Stimulated activated naive CD8-positive, alpha-beta T cell treated with anti-CD3 and anti-CD28 coated beads, Interleukin-15, amount 100 ng/mL, for 72 hours (primary cell): ENCODE results near the gene AMELX.

ENCODE experiments used
- ATAC-seq: fragments of 150-1000 bp; cut with Tn5 transposase; 2 replicates; pipeline ENCODE4 v1.10.0; 2021; ENCODE audit warnings: mild to moderate bottlenecking, moderate library complexity
- DNase-seq, 2 donors: peaks; one replicate each; pipeline ENCODE4 v3.0.0; 2021 to 2022
- H3K27ac Mint-ChIP-seq, 2 donors: one replicate each; pipeline ENCODE4 v1.8.0; 2022; ENCODE audit warnings: mild to moderate bottlenecking in 2 of 2, mixed read lengths in 2 of 2, moderate library complexity in 2 of 2
- H3K27me3 Mint-ChIP-seq: one replicate; pipeline ENCODE4 v1.8.0; 2022; ENCODE audit warnings: mixed read lengths
- H3K4me1 Mint-ChIP-seq: one replicate; pipeline ENCODE4 v1.8.0; 2022; ENCODE audit warnings: mild to moderate bottlenecking, mixed read lengths
- H3K4me3 Mint-ChIP-seq, 2 donors: one replicate each; pipeline ENCODE4 v1.8.0; 2022; ENCODE audit warnings: mild to moderate bottlenecking in 2 of 2, mixed read lengths in 2 of 2, moderate library complexity in 1 of 2
- H3K9me3 Mint-ChIP-seq, 2 donors: one replicate each; pipeline ENCODE4 v1.8.0; 2022; ENCODE audit warnings: mixed read lengths in 2 of 2

The AMELX gene

GRCh38 chrX:11285651-11286050, 7.6 kb upstream of the AMELX start:
- ATAC-seq: no peak
- H3K9me3 Mint-ChIP-seq: no peaks in the 10 kb centered on the region
- no peak overlapping the region for H3K4me3 Mint-ChIP-seq
- no peak for DNase-seq
- H3K4me1 Mint-ChIP-seq: no peaks in the 10 kb centered on the region
- no peak overlapping the region for H3K27ac Mint-ChIP-seq
- H3K27me3 Mint-ChIP-seq: no peaks in the 10 kb centered on the region

- no peak for DNase-seq
- no peaks in the 10 kb centered on the region for H3K9me3 Mint-ChIP-seq
These were observed 5.7 kb upstream of the AMELX start for GRCh38 chrX:11287505-11287904.

GRCh38 chrX:11290416-11291102, 2.7 kb upstream of the AMELX start:
- no peak overlapping the region for H3K27ac Mint-ChIP-seq

More at GRCh38 chrX:11287505-11287904, 5.7 kb upstream of the AMELX start:
- H3K27ac Mint-ChIP-seq: no peak overlapping the region
- H3K4me1 Mint-ChIP-seq: no peaks in the 10 kb centered on the region
- H3K27me3 Mint-ChIP-seq: no peaks in the 10 kb centered on the region
- H3K4me3 Mint-ChIP-seq: no peak overlapping the region
- ATAC-seq: no peak

GRCh38 chrX:11296051-11296450, 2.8 kb downstream of the AMELX start:
- Mint-ChIP-seq H3K27ac (no peak overlapping the region), H3K27me3 (no peaks in the 10 kb centered on the region), H3K9me3 (no peaks in the 10 kb centered on the region), H3K4me3 (no peak overlapping the region), H3K4me1 (no peaks in the 10 kb centered on the region)
- DNase-seq (no peak), ATAC-seq (no peak)

More at GRCh38 chrX:11290416-11291102, 2.7 kb upstream of the AMELX start:
- Mint-ChIP-seq H3K9me3 (no peaks in the 10 kb centered on the region), H3K27me3 (no peaks in the 10 kb centered on the region), H3K4me3 (no peak overlapping the region), H3K4me1 (no peaks in the 10 kb centered on the region)
- DNase-seq: no peak
- ATAC-seq: no peak

GRCh38 chrX:11298600-11298999, 5.4 kb downstream of the AMELX start:
- DNase-seq: no peak
- no peak overlapping the region for H3K27ac Mint-ChIP-seq
- H3K4me1 Mint-ChIP-seq: no peaks in the 10 kb centered on the region
- no peaks in the 10 kb centered on the region for H3K9me3 Mint-ChIP-seq
- no peak overlapping the region for H3K4me3 Mint-ChIP-seq
- no peak for ATAC-seq
- H3K27me3 Mint-ChIP-seq: no peaks in the 10 kb centered on the region

- Mint-ChIP-seq H3K4me1 (no peaks in the 10 kb centered on the region), H3K4me3 (no peak overlapping the region), H3K9me3 (no peaks in the 10 kb centered on the region), H3K27ac (no peak overlapping the region), H3K27me3 (no peaks in the 10 kb centered on the region)
- no peak for DNase-seq
- ATAC-seq: no peak
These were observed 11.6 kb downstream of the AMELX start for GRCh38 chrX:11304829-11305228.

GRCh38 chrX:11305641-11306040, 12.4 kb downstream of the AMELX start:
- Mint-ChIP-seq H3K4me3 (no peak overlapping the region), H3K4me1 (no peaks in the 10 kb centered on the region), H3K9me3 (no peaks in the 10 kb centered on the region), H3K27ac (no peak overlapping the region), H3K27me3 (no peaks in the 10 kb centered on the region)
- DNase-seq (no peak), ATAC-seq (no peak)

- no peaks in the 10 kb centered on the region for H3K27me3 Mint-ChIP-seq
- peaks cover 0 to 4% of the 10 kb centered on the region in 2 donors for H3K9me3 Mint-ChIP-seq
- H3K4me3 Mint-ChIP-seq: no peak overlapping the region
- no peak for DNase-seq
- H3K27ac Mint-ChIP-seq: no peak overlapping the region
- H3K4me1 Mint-ChIP-seq: no peaks in the 10 kb centered on the region
- ATAC-seq: no peak
These were observed 16.0 kb downstream of the AMELX start for GRCh38 chrX:11309220-11309619.

GRCh38 chrX:11311706-11312105, 18.5 kb downstream of the AMELX start:
- Mint-ChIP-seq H3K27me3 (no peaks in the 10 kb centered on the region), H3K4me1 (no peaks in the 10 kb centered on the region), H3K4me3 (no peak overlapping the region), H3K27ac (no peak overlapping the region), H3K9me3 (peaks cover 0 to 4% of the 10 kb centered on the region in 2 donors)
- DNase-seq (no peak), ATAC-seq (no peak)

GRCh38 chrX:11319806-11320520, 26.8 kb downstream of the AMELX start:
- DNase-seq (no peak), ATAC-seq (no peak)
- Mint-ChIP-seq H3K9me3 (no peaks in the 10 kb centered on the region), H3K27ac (no peak overlapping the region), H3K4me1 (no peaks in the 10 kb centered on the region), H3K27me3 (no peaks in the 10 kb centered on the region), H3K4me3 (no peak overlapping the region)

GRCh38 chrX:11321986-11322385, 28.8 kb downstream of the AMELX start:
- no peak overlapping the region for H3K27ac Mint-ChIP-seq
- no peak for DNase-seq
- no peak overlapping the region for H3K4me3 Mint-ChIP-seq
- no peaks in the 10 kb centered on the region for H3K4me1 Mint-ChIP-seq
- no peaks in the 10 kb centered on the region for H3K9me3 Mint-ChIP-seq
- no peak for ATAC-seq
- no peaks in the 10 kb centered on the region for H3K27me3 Mint-ChIP-seq

GRCh38 chrX:11328134-11328533, 34.9 kb downstream of the AMELX start:
- no peak for DNase-seq
- Mint-ChIP-seq H3K4me1 (no peaks in the 10 kb centered on the region), H3K27me3 (no peaks in the 10 kb centered on the region), H3K27ac (no peak overlapping the region), H3K4me3 (no peak overlapping the region), H3K9me3 (no peaks in the 10 kb centered on the region)
- ATAC-seq: no peak

GRCh38 chrX:11329021-11329420, 35.8 kb downstream of the AMELX start:
- Mint-ChIP-seq H3K27me3 (no peaks in the 10 kb centered on the region), H3K4me3 (no peak overlapping the region), H3K9me3 (no peaks in the 10 kb centered on the region), H3K4me1 (no peaks in the 10 kb centered on the region), H3K27ac (no peak overlapping the region)
- ATAC-seq: no peak
- no peak for DNase-seq

GRCh38 chrX:11331788-11332187, 38.6 kb downstream of the AMELX start:
- no peaks in the 10 kb centered on the region for H3K9me3 Mint-ChIP-seq
- ATAC-seq: no peak
- H3K4me1 Mint-ChIP-seq: no peaks in the 10 kb centered on the region
- H3K27ac Mint-ChIP-seq: no peak overlapping the region
- H3K4me3 Mint-ChIP-seq: no peak overlapping the region
- no peaks in the 10 kb centered on the region for H3K27me3 Mint-ChIP-seq
- no peak for DNase-seq

GRCh38 chrX:11334165-11334564, 41.0 kb downstream of the AMELX start:
- ATAC-seq: no peak
- H3K4me3 Mint-ChIP-seq: no peak overlapping the region
- H3K4me1 Mint-ChIP-seq: no peaks in the 10 kb centered on the region
- no peak overlapping the region for H3K27ac Mint-ChIP-seq
- no peak for DNase-seq
- no peaks in the 10 kb centered on the region for H3K9me3 Mint-ChIP-seq
- H3K27me3 Mint-ChIP-seq: no peaks in the 10 kb centered on the region

- ATAC-seq (no peak), DNase-seq (no peak)
- Mint-ChIP-seq H3K27ac (no peak overlapping the region), H3K9me3 (no peaks in the 10 kb centered on the region), H3K4me3 (no peak overlapping the region), H3K4me1 (no peaks in the 10 kb centered on the region), H3K27me3 (no peaks in the 10 kb centered on the region)
These were observed 43.0 kb downstream of the AMELX start for GRCh38 chrX:11336201-11336600.
